Measurements from ENCODE around the gene FERMT2.
"Not testable (repeated sequence)": the region's sequence is repeated elsewhere in the genome, so short reads cannot be mapped to it uniquely, and the experiment has no call there.

The FERMT2 gene

DNA sequence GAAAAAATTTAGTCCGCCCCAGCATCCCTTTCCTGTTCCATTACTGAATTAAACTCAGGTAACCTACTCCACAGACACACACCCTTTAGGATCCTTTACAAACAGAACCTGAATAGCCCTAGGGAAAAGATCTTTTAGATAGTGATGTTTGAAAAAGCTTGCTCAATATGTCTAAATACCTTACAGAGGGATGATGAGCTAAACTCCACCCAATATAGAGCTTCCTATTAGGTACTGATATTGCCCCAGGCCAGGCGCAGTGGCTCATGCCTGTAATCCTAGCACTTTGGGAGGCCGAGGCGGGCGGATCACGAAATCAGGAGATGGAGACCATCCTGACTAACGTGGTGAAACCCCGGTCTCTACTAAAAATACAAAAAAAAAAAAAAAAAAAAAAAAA is 50.1 kb downstream of the FERMT2 start:
- DNase-seq (ENCODE audit: low spot score) = no peak

DNA sequence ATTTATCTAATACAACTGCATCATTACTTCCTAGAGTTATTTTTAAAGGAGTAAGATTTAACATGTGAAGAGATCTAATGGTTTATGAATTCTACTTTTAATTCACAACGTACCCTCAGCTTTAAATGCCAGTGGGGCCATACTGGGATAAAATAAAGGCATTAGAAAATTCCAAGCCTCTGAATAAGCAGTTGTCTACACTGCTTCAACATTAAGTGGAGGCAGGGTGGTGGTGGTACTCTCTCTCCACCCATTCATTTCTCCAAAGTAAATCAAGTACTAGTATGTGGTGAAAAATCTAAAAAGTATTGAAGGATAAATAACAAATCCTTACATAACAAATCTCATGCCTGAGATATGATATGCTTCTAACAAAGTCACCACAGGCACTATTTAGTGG is 52.4 kb downstream of the FERMT2 start:
- DNase-seq (ENCODE audit: low spot score) = no peak

DNA sequence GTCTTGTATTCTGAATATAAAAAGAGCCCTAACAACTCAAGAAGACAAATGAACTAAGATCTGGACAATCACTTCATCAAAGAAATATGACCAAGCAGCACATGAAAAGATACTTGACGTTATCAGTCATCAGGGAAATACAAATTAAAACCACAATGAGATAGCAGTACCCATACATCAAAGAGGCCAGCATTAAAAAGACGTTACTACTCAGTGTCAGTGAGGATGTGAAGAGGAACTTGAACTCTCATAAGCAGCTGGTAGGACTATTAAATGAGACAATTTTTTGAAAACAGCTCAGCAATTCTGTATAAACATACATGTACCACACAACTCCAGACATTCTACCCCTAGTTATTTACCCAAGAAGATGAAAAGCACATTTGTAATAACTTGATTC is 55.9 kb downstream of the FERMT2 start:
- DNase-seq (ENCODE audit: low spot score) = no peak

DNA sequence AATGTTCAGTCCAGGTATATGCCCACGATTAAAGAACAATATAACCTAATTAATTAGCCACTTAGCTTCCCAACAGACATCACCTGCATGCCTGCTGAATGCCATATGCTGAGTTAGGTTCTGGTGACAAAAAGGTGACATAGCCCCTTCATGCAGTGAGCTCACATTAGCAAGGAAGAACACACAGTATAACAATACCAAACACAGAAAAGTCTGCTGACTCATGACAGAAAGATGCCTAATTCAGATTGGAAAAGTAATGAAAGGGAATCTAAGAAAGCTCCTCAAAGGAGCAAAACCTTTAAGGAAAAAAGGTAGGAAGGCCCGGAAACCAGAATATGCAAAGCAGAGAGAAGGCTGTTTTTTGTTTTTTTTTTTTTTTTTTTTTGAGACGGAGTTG is 59.0 kb downstream of the FERMT2 start:
- no peak for DNase-seq (ENCODE audit: low spot score)

DNA sequence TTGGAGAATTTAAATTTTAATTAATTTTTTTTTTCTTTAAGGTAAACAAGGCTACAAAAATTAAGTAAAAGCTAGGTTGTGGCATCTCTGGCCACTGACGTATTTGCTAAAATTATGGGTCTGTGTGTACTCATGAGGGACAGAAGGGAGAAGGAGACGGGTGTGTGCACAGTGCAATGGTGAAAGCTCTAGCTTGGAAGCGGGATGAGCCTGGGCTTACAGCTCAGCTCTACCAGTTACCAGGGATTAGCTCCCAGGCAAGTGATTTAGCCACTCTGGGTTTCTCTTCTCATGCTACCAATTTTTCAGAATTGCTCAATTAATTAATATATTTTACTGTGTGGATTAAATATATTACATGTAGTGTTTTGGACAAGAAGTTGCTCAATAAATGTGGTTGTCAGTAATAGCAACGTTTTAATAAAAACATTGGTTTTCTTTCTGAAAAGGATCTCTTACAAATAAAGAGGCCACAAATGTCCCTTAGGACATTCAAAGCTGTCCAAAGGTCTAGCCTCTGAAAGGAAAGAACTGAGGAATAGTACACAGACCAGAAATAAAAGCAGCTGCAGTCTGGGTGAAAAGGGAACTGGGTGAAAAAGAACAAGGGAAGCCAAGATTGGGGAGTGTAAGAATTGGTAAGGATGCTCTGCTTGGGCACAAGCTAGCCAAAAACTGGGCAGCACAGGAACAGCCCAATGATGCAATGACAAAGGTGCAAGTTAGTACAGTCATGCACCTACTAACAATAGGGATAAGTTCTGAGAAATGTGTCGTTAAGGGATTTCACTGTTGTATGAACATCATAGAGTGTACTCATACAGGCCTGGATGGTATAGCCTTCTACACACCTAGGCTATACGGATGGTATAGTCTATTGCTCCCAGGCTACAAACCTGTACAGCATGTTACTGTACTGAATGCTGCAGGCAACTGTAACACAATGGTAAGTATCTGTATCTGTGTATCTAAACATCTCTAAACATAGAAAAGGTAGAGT is 61.7 kb downstream of the FERMT2 start:
- no peak for DNase-seq (ENCODE audit: low spot score)

DNA sequence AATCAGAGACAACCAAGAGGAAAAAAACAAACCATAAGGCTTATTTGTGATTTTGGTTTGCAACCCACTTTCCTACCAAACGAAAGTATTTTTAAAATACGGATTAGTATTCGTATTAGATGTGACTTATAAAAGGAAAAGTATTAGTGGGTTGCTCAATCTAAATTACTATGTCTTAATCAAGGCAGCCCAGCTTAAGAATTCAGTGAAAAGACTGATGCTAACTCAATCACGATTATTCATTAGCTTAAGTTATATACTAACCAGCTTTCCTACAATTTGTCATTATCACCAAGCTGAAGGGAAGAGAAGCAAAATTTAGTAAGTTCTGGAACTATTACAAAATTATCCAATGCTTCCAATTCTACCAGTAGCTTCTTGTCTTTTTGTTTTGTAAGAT is 62.7 kb downstream of the FERMT2 start:
- DNase-seq (ENCODE audit: low spot score) = no peak

DNA sequence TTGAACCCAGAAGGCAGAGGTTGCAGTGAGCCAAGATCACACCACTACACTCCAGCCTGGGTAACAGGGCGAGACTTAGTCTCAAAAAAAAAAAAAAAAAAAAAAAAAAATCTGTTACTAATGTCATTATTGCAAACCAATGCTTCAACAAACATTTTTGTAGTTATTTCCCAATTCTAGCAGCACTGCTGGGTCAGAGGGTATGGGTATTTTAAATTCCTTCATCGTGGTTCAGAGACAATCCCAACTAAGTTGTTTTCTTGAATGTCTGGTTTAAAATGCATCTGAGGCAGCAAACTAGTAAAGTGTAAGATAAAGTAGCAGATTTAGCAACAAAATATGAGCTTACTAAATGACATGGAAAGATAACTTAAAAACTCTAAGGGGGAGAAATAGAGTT is 65.6 kb downstream of the FERMT2 start:
- no peak for DNase-seq (ENCODE audit: low spot score)

DNA sequence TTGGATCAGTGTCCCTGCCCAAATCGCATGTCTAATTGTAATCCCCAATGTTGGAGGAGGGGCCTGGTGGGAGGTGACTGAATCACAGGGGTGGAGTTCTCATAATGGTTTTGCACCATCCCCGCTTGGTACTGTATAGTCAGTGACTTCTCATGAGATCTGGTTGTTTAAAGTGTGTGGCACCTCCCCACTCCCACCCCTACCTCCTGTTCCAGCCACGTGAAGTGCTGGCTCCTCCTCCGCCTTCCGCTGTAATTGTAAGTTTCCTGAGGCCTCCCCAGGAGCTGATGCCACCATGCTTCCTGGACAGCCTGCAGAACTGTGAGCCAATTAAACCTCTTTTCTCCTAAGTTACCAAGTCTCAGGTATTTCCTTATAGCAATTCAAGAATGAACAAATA is 67.2 kb downstream of the FERMT2 start:
- DNase-seq (ENCODE audit: low spot score) = no peak

DNA sequence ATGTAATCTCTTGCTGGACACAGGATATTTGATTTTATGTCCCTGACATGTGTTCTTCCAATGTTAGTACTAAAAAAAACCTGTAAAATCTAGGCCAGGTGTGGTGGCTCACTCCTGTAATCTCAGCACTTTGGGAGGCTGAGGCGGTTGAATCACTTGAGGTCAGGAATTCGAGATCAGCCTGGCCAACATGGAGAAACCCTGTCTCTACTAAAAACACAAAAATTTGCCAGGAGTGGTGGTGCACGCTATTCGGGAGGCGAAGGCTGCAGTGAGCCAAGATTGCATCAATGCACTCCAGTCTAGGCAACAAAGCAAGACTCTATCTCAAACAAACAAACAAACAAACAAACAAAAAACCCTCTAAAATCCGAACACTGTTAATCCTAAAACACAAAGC is 68.0 kb downstream of the FERMT2 start:
- no peak for DNase-seq (ENCODE audit: low spot score)

DNA sequence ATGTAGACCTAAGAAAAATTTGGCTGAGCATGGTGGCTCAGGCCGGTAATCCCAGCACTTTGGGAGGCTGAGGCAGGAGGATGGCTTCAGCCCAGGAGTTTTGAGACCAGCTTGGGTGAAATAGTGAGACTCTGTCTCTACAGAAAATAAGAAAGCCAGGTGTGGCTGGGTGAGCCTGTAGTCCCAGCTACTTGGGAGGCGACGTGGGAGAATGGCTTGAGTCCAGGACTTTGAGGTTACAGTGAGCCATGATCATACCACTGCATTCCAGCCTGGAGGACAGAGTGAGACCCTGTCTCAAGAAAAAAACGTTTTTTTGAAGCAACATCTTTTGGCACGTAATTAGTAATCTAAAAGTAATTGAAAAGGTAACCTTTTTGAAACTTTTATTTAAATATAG is 70.9 kb downstream of the FERMT2 start:
- DNase-seq (ENCODE audit: low spot score) = no peak

DNA sequence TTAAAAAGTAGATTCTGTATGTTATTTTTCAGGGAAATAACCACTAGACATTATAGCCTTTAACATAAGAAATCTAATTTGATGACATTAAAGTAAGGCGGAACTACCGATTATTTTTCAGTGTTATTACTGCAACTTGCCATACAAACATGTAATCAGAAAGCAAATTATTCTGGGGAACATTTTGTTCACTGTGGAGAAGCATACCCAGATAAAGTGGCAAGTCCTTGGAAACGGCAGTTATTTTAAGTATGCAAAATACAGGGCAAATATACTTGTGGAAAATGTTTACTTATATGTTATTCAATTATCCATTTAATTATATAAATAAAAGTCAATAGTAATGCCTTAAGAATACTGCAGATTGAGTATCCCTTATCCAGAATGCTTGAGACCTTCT is 71.9 kb downstream of the FERMT2 start:
- DNase-seq (ENCODE audit: low spot score) = no peak

DNA sequence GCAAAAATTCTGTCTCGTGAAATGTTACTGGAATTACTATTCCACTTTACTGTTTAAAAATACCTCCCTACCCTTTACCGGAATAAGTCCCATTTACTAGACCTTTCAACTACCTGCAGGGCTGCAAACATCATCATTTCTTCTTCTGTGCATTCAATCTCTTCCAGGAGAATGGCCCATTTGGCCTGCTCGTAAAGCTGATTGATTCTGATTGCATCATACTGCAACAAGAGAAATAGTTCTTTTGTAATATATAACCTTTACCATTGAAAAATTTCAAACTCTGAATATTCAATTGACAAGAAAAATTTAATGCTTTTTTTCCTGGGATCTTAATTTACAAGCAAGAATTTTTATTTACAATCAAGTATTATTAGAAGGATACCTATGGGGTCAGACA is 72.4 kb downstream of the FERMT2 start:
- DNase-seq (ENCODE audit: low spot score) = no peak

DNA sequence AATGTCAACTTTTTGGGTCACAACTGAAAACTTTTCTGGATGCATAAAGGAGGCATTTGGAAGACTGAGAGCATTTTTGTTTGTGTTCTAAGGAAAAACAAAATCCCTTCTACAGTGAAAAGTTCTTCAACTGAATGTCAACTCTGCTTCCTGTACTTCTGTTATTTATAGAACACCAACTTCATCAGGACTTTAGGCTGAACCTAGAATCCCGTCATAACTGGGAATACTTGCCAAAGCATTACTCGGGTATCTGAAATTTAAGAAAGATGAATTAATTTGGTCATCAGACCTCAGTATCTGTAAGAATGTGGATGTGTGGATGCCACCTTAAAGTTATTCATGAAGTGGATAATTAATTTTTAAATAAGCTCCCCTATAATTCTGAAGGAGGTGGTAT is 73.2 kb downstream of the FERMT2 start:
- no peak for DNase-seq (ENCODE audit: low spot score)

DNA sequence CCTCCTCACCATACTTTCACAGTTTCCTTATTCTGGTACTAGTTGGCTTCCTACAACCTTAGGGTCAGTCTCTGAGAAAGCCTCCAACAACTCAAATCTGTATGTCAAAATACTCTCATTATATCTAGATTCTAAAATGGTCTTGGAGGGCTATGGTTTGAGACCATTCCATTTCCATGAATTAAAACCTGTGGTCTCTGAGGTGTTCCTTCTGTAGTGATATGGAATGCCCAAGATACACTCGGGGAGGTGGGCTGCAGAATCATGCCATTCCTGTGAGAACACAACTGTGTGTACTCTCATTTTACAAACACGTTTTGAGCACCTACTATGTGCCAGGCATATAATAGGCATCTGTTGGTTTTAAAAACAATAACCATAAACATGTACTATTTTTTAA is 74.0 kb downstream of the FERMT2 start:
- DNase-seq (ENCODE audit: low spot score) = no peak

DNA sequence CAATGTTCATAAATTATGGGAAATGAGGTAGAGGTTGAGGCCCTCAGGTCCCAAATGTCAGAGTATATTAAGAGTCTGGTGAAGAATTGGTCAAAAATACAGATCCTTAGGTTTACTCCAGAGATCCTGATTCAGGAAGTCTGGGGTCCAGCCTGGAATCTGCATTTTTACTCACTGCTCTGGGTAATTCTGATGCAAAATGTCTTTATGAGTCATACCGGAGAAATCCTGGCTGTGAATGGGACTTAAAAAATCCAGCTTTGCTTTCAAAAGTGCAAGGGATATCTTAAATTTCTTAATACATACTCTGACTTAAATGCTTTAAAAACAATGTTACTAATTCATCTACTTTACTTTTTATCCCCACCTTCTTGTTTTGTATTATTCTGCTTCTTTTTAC is 74.5 kb downstream of the FERMT2 start:
- no peak for DNase-seq (ENCODE audit: low spot score)

DNA sequence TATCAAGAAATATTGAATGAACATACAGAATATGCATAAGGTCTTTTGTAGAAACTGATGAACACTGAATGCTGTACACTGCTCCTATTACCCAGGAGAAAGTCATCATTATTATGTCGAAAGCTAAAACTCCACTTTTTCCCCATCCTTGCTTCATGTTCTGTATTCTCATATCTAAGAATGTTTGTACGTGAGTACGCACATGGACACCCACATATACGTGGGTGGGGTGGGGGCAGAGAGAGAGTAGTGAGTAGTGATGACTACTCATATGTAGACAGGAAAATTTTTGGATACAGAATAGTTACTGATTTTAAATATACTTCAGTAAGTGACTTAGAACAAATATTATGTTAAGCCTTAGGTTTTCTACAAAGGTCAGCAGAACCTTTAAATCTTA is 75.1 kb downstream of the FERMT2 start:
- no peak for DNase-seq (ENCODE audit: low spot score)

DNA sequence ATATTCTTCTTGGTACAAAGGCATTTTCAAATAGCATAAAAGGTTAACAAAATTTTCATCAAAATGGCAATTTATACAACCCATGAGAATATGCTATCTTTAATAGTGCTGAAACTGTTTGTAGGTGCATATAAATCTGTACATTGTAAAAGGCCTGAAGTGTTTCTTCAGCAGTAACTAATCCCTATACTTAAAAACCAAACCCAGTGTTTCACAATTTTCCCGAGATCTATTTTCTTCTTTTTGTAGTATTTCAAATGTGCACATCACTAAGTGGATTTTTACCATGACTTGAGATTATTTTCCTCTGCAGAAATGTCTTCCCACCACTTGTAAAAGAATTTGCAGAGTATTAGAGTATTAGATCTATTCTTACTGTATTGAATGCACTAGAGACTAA is 76.5 kb downstream of the FERMT2 start:
- DNase-seq (ENCODE audit: low spot score) = no peak

DNA sequence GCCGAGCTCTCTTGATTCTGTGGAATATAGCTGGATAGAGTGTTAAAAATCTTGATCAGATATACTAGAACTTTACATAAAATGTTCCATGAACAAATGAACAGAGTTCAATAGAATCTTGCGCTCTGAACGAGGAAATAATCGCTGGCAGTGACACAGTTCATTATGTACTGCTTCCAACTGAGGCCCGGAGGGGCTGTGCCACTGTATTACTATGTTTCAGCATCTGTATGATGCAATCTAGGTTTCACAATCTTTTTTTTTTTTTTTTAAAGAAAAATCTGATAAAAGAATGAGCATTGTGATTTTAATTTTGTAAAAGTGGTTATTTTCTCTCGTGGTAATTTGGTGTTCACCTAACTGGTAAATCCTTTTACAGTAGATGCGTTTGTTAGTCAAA is 77.2 kb downstream of the FERMT2 start:
- DNase-seq (ENCODE audit: low spot score) = no peak

DNA sequence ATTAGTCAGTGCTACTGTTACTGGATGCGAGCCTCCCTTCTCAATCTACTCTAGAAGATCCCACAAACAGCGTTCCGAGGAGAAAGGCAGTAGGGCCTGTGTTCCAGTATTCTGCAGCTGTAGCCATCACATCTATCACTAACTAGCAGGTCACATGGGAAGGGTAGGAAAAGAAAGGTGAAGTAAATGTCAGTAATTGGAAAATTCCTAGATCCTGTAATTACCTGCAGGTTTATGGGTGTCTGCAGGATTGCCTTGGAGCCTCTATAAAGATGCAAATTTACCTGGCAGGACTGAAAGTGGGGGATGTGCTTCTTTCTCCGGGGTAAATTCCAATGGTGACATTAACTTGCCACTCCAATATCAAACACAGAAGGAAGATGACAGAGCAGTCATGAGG is 77.8 kb downstream of the FERMT2 start:
- no peak for DNase-seq (ENCODE audit: low spot score)

DNA sequence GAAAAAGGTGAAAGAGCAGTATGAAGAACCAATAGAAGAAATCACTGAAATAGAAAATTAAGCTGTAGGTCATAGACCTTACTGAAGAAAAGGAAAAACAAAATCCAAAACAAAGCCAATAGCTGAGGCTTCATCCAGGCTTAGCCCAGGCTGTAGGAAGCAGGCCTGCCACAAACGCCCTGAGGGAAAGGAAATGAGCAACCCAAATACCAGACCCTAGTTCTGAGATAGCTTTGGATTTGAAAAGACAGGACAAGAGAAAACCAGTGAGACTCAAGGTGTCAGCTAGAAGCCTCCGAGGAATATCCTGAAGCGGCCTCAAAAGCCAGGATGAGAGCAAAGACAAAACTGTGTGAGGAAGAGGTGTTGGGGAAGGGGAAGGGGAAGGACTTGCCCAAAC is 79.2 kb downstream of the FERMT2 start:
- DNase-seq (ENCODE audit: low spot score) = no peak

DNA sequence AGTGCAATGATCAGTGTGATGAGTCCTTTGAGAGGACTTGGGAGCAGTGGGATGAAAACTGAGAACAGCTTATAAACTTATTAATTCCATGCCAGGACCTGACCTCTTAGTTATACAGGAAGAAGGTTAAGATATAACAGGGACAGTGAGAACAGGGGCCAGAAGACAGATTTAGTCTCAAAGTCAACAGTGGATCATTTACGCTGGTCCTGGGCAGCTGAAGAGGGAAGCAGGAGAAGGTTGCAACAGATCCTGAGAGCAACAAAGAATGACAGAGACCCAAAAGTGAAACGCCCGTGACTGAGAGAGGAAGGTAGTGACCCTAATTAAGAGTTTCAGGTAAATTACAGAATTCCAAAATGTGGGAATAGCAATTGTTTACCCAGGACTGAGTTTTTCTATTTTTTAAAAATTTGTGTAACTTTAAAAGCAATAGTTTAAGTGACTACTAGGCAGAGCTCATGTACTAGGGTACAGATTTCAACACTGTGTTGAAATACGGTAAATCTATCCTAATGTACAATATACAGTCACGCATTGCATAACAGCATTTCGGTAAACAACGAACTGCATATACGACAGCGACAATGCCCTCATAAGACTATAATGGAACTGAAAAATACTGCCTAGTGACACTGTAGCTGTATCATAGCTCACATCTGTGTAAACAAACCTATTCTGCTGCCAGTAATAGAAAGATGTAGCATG is 81.8 kb downstream of the FERMT2 start:
- DNase-seq (ENCODE audit: low spot score) = no peak

DNA sequence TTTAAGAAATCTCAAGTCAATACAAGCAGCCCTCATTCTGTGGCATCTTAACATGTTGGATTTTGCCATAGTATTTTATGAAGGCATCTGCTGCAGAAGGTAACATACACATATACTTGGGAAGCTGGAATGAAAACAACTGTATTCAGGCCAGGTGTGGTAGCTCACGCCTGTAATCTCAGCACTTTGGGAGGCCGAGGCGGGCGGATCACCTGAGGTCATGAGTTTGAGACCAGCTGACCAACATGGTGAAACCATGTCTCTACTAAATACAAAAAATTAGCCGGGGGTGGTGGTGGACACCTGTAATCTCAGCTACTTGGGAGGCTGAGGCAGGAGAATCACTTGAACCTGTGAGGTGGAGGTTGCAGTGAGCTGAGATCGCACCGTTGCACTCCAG is 86.0 kb downstream of the FERMT2 start:
- not testable (repeated sequence) for DNase-seq (ENCODE audit: low spot score)

DNA sequence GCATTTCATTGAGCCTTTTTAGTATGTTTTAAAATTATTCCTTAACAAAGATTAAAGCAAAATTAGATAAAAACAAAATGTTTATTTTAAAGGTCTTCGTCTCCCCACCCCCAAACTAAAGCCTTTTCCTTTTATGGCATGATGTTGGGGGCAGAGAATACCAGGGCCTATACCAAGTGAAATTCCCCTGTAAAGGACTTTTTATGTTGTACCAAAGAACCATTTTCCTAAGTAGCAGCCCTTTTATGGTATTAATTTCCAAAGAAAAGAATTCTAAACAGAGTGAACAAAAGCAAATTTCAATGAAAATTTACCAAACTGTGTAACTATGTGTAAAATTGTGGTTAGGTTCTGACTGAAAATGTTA is 87.5 kb downstream of the FERMT2 start:
- no peak for DNase-seq (ENCODE audit: low spot score)
